HCT116 (cell line): Measurements from ENCODE around the gene VIT. TPM values are rescaled to one million over a fixed set of nuclear protein-coding genes. Genes with fewer than 3 reads are reported as not detected.

Source experiments
- ATAC-seq: fragments of 200-7000 bp; cut with Tn5 transposase; 2 replicates; pipeline ENCODE4 v1.9.1; 2020; ENCODE audit warnings: mild to moderate bottlenecking, moderate library complexity
- BruUV-seq: library from RNA; stranded (reverse); fragments of 400-500 nt; replicated peaks from 2 replicates; lab custom pipeline; 2021; lab: Mats Ljungman, UMichigan
- CTCF ChIA-PET: fragments of 300-600 bp; sonication (Branson Sonifier 250); formaldehyde crosslinking; loops from one replicate; lab custom pipeline; 2021; ENCODE audit warnings: antibody characterized with exemption; lab: Charles Lee
- POLR2A ChIA-PET: fragments of 300-600, 350-600 bp; sonication (Branson Sonifier 250); formaldehyde crosslinking; loops from one replicate; lab custom pipeline; 2021; ENCODE audit warnings: antibody characterized with exemption; lab: Charles Lee
- RAD21 ChIA-PET, 2 experiments: fragments of 300-600 bp; sonication (Branson Sonifier 250); formaldehyde crosslinking; loops; one replicate each; lab custom pipeline; 2023; ENCODE audit warnings: low total read pairs in 2 of 2; ENCODE audit not compliant: uncharacterized antibody in 2 of 2, unreplicated experiment in 2 of 2, low non-redundant PET in 1 of 2; lab: Charles Lee
- DNase-seq: peaks from one replicate; pipeline ENCODE4 v3.0.0-alpha.2; 2010; ENCODE audit warnings: low read depth, low spot score
- H2AFZ ChIP-seq: fragments of 200-600 bp; shearing (Covaris generic), sonication (generic); 2 replicates; pipeline ENCODE4 v1.6.1; 2017; ENCODE audit warnings: low read depth, mixed run types, mixed read lengths, antibody characterized with exemption, low read length; ENCODE audit not compliant: poor library complexity, severe bottlenecking
- H3K27ac ChIP-seq: 2 replicates; pipeline ENCODE4 v1.5.1; 2012; ENCODE audit warnings: low read depth, low read length
- H3K27me3 ChIP-seq: fragments of 200-600 bp; sonication (generic); 2 replicates; pipeline ENCODE4 v1.6.1; 2016; ENCODE audit warnings: mixed run types, low read length, mixed read lengths; ENCODE audit not compliant: insufficient read depth
- H3K36me3 ChIP-seq, 2 experiments: fragments of 200-500 bp in 1 of 2; fragments of 200-600 bp in 1 of 2; sonication (Bioruptor generic) in 1 of 2; sonication (generic) in 1 of 2; 2 replicates each; pipeline versions ENCODE4 v1.5.1 to v1.6.1; 2014 to 2016; ENCODE audit warnings: low read length in 2 of 2, inconsistent platforms in 1 of 2, mixed read lengths in 1 of 2, mixed run types in 1 of 2; ENCODE audit not compliant: insufficient read depth in 2 of 2, control insufficient read depth in 1 of 2
- H3K4me1 ChIP-seq, 2 experiments: fragments of 200-600 bp in 1 of 2; sonication (generic) in 1 of 2; 2 replicates each; pipeline versions ENCODE4 v1.5.1 to v1.6.1; 2012 to 2017; ENCODE audit warnings: low read length in 2 of 2, inconsistent platforms in 1 of 2, mild to moderate bottlenecking in 1 of 2, mixed read lengths in 1 of 2, mixed run types in 1 of 2, moderate library complexity in 1 of 2; ENCODE audit not compliant: insufficient read depth in 2 of 2, control insufficient read depth in 1 of 2
- H3K4me2 ChIP-seq: fragments of 200-600 bp; sonication (generic); 2 replicates; pipeline ENCODE4 v1.6.1; 2017; ENCODE audit warnings: mixed run types, low read length, mixed read lengths
- H3K4me3 ChIP-seq, 2 experiments: fragments of 200-600 bp in 1 of 2; sonication (generic) in 1 of 2; replicated peaks in 1 of 2; 2 replicates each; pipeline ENCODE4 v1.5.1; 2011 to 2016; ENCODE audit warnings: low read length in 2 of 2, control low read depth in 1 of 2, low read depth in 1 of 2, mild to moderate bottlenecking in 1 of 2, mixed read lengths in 1 of 2, mixed run types in 1 of 2
- H3K79me2 ChIP-seq: fragments of 200-600 bp; sonication (generic); 2 replicates; pipeline ENCODE4 v1.6.1; 2017; ENCODE audit warnings: mild to moderate bottlenecking, mixed run types, low read length, moderate library complexity, mixed read lengths; ENCODE audit not compliant: insufficient read depth
- H3K9ac ChIP-seq: fragments of 200-600 bp; sonication (generic); 2 replicates; pipeline ENCODE4 v1.6.1; 2016; ENCODE audit warnings: low read length, mixed read lengths
- H3K9me2 ChIP-seq: fragments of 200-600 bp; sonication (generic), shearing (Covaris generic); 2 replicates; pipeline ENCODE4 v1.6.1; 2017; ENCODE audit warnings: mixed run types, mild to moderate bottlenecking, moderate library complexity; ENCODE audit not compliant: insufficient read depth
- H3K9me3 ChIP-seq, 2 experiments: fragments of 200-500 bp in 1 of 2; fragments of 200-600 bp in 1 of 2; sonication (Bioruptor generic) in 1 of 2; sonication (generic) in 1 of 2; 2 replicates each; pipeline ENCODE4 v1.6.1; 2014 to 2017; ENCODE audit warnings: low read length in 2 of 2, mixed read lengths in 2 of 2, inconsistent platforms in 1 of 2, low read depth in 1 of 2, mild to moderate bottlenecking in 1 of 2, mixed run types in 1 of 2, moderate library complexity in 1 of 2; ENCODE audit not compliant: control insufficient read depth in 1 of 2, insufficient read depth in 1 of 2
- H4K20me1 ChIP-seq: fragments of 200-600 bp; sonication (generic), shearing (Covaris generic); 2 replicates; pipeline ENCODE4 v1.6.1; 2017; ENCODE audit warnings: mixed run types, mild to moderate bottlenecking, moderate library complexity; ENCODE audit not compliant: insufficient read depth
- ATF3 ChIP-seq: IDR thresholded peaks from 2 replicates; pipeline ENCODE4 v1.6.1; 2012
- CTCF ChIP-seq, 3 experiments: fragments of 200-600 bp in 1 of 3; sonication (generic) in 1 of 3; IDR thresholded peaks in 2 of 3; conservative IDR thresholded peaks in 1 of 3; 2 replicates each; pipeline ENCODE4 v1.5.1; 2012 to 2017; ENCODE audit warnings: low read depth in 2 of 3, low read length in 2 of 3, antibody characterized with exemption in 1 of 3, borderline replicate concordance in 1 of 3, control low read depth in 1 of 3, mild to moderate bottlenecking in 1 of 3, mixed read lengths in 1 of 3, mixed run types in 1 of 3, moderate library complexity in 1 of 3; ENCODE audit not compliant: insufficient read depth in 1 of 3
- EZH2 ChIP-seq: fragments of 200-600 bp; sonication (generic); IDR thresholded peaks from 2 replicates; pipeline ENCODE4 v1.6.1; 2017; ENCODE audit warnings: antibody characterized with exemption, mixed run types
- EZH2phosphoT487 ChIP-seq: fragments of 200-600 bp; IDR thresholded peaks from 2 replicates; pipeline ENCODE4 v1.6.1; 2018; ENCODE audit warnings: antibody characterized with exemption, borderline replicate concordance
- RAD21 ChIP-seq: IDR thresholded peaks from 2 replicates; pipeline ENCODE4 v1.6.1; 2012; ENCODE audit warnings: low read depth, mild to moderate bottlenecking
- REST ChIP-seq: IDR thresholded peaks from 2 replicates; pipeline ENCODE4 v1.6.1; 2012; ENCODE audit warnings: low read depth
- SP1 ChIP-seq: IDR thresholded peaks from 2 replicates; pipeline ENCODE4 v1.6.1; 2012; ENCODE audit warnings: low read depth
- SRF ChIP-seq: IDR thresholded peaks from 2 replicates; pipeline ENCODE4 v1.6.1; 2012; ENCODE audit warnings: low read depth
- TCF7L2 ChIP-seq: IDR thresholded peaks from 2 replicates; pipeline ENCODE4 v1.7.0; 2011; ENCODE audit warnings: borderline replicate concordance, inconsistent platforms; ENCODE audit not compliant: insufficient read depth, insufficient read length; ENCODE audit errors: extremely low read depth
- ZNF274 ChIP-seq: fragments of 200-500 bp; sonication (Bioruptor generic); IDR thresholded peaks from 2 replicates; pipeline ENCODE4 v1.6.1; 2014; ENCODE audit warnings: mild to moderate bottlenecking, low read depth, low read length, inconsistent platforms
- intact Hi-C: fragments of 100-400 bp; cut with micrococcal nuclease; formaldehyde crosslinking; loops from 2 replicates; pipeline ENCODE4 v1.10.0; 2022
- total RNA-seq: library from RNA; stranded (reverse); gene quantifications from one replicate; pipeline ENCODE4 v1.2.1, GENCODE V29; 2021; ENCODE audit not compliant: unreplicated experiment

The VIT gene
- total RNA-seq, 1 experiment from 2014 or later, result not detected

GRCh38 chr2:36692121-36692520, 4.4 kb upstream of the VIT start:
- RAD21 ChIA-PET, result no interaction called here
- Histone ChIP-seq H3K9me2 (no peaks in the 10 kb centered on the region), H3K27me3 (no peaks in the 10 kb centered on the region), H4K20me1 (no peaks in the 10 kb centered on the region), H2AFZ (no peak overlapping the region), H3K4me2 (no peak overlapping the region), H3K4me1 (no peaks in the 10 kb centered on the region), H3K36me3 (no peaks in the 10 kb centered on the region), H3K79me2 (no peaks in the 10 kb centered on the region), H3K4me3 (no peak overlapping the region), H3K27ac (no peak overlapping the region), H3K9me3 (no peaks in the 10 kb centered on the region), H3K9ac (no peak overlapping the region)
- DNase-seq (no peak), ATAC-seq (no peak)
- CTCF ChIA-PET, result no interaction called here
- POLR2A ChIA-PET, result no interaction called here
- no TSS peak for BruUV-seq
- no peak for TF ChIP-seq SRF
- TF ChIP-seq EZH2, result no peak
- TF ChIP-seq REST, result no peak
- TF ChIP-seq RAD21, result no peak
- no peak for TF ChIP-seq CTCF (IDR thresholded peaks at IDR 0.05 in 2 of 3, conservative IDR thresholded peaks at IDR 0.05 in 1 of 3; ENCODE audit: borderline replicate concordance in 1 of 3, insufficient read depth in 1 of 3, low read depth in 2 of 3, low read length in 2 of 3)
- TF ChIP-seq SP1, result no peak
- no peak for TF ChIP-seq ZNF274
- no peak for TF ChIP-seq ATF3
- no peak for TF ChIP-seq EZH2phosphoT487
- no peak for TF ChIP-seq TCF7L2
- intact Hi-C loops, result no loop called here
